Adipose tissue (tissue), 3 donors: ENCODE data around the gene RXRA. TPM values are rescaled to one million over a fixed set of nuclear protein-coding genes. Genes with fewer than 3 reads are reported as not detected.

Source experiments
- H3K27ac ChIP-seq: one replicate; pipeline ENCODE4 v1.5.1; 2013; ENCODE audit warnings: low read depth, low read length
- WGBS, 3 donors: extraction: QIAGEN DNeasy Blood & Tissue Kit; methylation state at CpG; one replicate each; pipeline ENCODE4 v1.1.7; 2013; 5-methylcytosine and 5-hydroxymethylcytosine counted together
- polyA plus RNA-seq, 3 donors: library from polyadenylated mRNA; stranded (reverse); fragments of 200-250 nt; gene quantifications; one replicate each; pipeline ENCODE4 v1.2.3, GENCODE V29; 2013
- donor health status: healthy with polysubstance abuse.
- donor health status: Bipolar disorder and iron deficiency.
- donor health status: healthy.

Gene RXRA
- polyA plus RNA-seq, 3 donors, result 30.9 to 114 (median 69.4) TPM

- WGBS, 3 donors, result 91 to 95% (median 92%) methylated on average over 7 of the region's 7 CpGs
- no peak overlapping the region for H3K27ac ChIP-seq
These were observed 55.0 kb downstream of the RXRA start for GRCh38 chr9:134381272-134381661.

DNA sequence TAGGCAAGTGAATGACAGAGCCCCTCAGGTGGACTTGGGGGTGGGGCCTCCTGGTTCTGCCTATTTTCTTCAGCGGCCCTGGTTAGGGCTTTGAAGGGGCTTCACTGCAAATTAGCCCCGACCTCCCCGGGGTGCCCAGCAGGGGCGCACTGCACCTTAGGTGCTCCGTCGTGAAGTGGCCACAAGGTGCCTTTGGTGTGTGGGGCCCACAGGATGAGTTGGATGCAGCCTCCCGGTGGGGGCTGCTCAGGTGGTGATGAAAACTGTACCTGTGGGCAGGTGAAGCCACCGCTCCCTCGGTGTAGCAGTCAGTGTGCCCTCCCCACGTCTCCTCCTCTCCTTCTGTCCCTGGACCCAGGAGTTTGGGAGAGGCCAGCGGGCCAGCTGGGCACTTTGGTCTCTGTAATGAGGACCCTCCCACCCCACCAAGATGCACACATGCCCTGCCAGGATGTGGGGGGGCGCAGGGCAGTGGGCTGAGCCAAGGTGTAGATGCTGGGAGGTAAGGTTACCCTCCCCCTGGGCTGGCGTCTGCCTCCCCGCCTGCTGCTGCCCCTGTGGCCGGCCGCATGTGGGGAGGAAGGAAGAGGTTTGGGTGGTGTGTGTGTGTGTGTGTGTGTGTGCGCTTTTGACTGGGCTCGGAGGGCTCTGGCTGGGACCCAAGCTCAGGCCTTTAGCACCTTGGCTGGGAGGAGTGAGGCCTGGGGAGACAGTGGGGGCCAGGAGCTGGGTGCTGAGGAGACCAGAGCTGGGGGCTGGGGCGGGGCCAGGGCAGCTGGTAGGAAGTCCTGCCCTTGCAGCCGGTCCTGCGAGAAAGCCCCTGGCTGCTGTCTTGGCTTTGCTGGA, 55.6 kb downstream of the RXRA start:
- H3K27ac ChIP-seq, result no peak overlapping the region
- 41 to 64% (median 44%) methylated on average over 19 to 21 of the region's 21 CpGs for WGBS, 3 donors

DNA sequence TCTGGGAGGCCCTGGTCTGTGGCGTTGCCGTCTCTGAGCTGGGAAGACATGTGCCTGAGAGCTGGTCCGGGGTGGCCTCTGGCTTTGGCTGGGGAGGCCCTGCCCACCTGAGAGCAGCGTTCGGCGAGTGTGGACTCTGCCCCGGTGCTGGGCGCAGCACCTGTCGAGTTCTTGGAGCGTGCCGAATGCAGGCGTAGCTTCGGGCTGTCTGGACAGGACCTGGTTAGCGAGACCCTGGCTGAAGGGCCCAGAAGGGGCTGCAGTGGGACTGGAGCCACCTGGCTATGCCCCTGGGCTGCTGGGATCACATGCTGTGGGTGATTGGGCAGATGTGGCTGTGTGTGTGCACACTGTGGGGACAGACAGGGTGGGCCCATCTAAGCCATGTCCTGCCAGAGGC, 56.5 kb downstream of the RXRA start:
- WGBS, 3 donors, result 31 to 88% (median 79%) methylated on average over 14 of the region's 14 CpGs
- H3K27ac ChIP-seq, result no peak overlapping the region

DNA sequence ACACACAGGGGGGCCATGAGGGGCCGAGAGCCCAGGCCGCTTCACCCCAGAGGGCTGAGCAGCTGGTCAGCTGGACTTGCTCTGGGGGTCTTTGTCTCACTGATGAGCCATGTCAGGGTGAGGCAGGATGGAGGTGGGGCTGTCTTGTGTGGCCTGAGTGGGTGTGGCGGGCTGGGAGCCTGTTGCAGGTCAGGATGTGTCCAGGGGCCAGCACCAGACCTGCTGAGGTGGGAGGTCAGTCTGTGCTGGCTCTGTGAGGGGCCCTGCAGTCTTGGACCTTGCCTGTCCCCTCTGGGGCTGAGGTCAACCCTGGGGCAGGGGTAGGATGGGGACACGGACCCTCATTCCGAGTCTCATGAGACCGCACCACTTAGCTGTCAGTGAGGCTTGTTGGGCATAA, 56.9 kb downstream of the RXRA start:
- 85 to 97% (median 94%) methylated on average over 6 of the region's 6 CpGs for WGBS, 3 donors
- H3K27ac ChIP-seq, result no peak overlapping the region

- 58 to 74% (median 62%) methylated on average over 19 of the region's 19 CpGs for WGBS, 3 donors
- H3K27ac ChIP-seq, result no peak overlapping the region
These were observed 58.7 kb downstream of the RXRA start for GRCh38 chr9:134384811-134385479.

DNA sequence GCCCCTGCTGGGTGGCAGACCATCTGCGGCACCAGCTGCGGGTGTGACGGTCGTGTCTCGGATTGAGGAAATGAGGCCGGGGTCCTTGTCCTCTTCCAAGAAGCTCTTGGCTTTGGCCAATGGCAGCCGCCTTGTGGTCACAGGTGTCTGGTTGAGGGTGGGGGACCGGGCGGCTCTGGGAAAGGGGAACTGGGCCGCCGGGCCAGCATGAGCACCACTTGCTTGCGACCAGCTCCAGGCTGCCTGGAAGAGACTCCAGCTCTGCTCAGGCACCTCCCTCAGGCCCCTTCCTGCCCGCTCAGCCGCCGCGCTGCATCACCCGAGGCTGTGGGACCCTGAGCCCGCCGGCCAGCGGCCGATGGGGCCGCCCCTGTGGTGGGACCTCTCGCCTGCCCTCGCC, 59.7 kb downstream of the RXRA start:
- H3K27ac ChIP-seq, result no peak overlapping the region
- 66 to 96% (median 87%) methylated on average over 21 to 24 of the region's 24 CpGs for WGBS, 3 donors

GRCh38 chr9:134386951-134387831, 60.9 kb downstream of the RXRA start:
- H3K27ac ChIP-seq, result no peak overlapping the region
- WGBS, 3 donors, result 40 to 68% (median 55%) methylated on average over 35 to 38 of the region's 38 CpGs

GRCh38 chr9:134388289-134388808, 62.1 kb downstream of the RXRA start:
- H3K27ac ChIP-seq, result no peak overlapping the region
- WGBS, 3 donors, result 81 to 90% (median 85%) methylated on average over 15 of the region's 15 CpGs

DNA sequence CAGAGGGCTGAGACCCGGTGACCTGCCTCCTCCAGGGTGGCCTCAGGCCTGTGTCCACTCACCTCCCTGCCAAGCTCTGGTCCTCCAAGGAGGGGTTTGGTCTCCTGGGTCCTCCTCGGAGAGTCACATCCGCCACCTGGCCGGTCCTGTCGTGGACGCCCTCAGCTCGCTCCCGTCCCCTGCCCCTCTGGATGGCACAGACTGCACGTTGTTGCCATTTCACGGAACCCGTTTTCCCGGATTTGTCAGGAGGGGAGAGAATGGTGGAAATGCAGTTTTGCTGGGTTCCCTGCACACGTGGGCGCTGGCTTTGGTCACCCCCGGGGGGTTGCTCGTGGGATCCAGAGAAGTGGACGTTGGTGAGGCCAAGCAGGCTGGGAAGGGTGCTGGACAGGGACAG, 62.7 kb downstream of the RXRA start:
- WGBS, 3 donors, result 76 to 84% (median 81%) methylated on average over 17 of the region's 17 CpGs

DNA sequence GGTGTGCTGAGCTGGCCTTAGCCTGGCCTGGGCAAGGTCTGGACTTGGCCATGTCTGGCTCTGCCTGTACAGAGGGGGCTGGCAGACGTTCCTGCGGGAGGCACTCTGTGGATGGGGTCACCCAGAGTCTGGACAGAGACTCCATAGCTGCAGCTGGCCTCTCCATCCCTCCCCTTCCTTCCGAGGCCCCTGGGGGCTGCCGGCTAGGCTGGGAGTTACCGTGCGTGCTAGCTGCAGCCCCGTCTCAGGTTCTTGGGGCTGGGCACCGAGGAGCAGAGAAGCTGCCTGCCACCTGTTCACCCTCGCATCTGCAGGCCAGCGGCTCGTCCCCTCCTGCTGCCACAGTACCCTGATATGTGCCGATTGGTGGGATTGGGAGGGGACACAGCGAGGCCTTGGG, 63.4 kb downstream of the RXRA start:
- WGBS, 3 donors, result 65 to 94% (median 75%) methylated on average over 8 to 13 of the region's 13 CpGs
- H3K27ac ChIP-seq, result no peak overlapping the region

More for the DNA sequence above, 62.7 kb downstream of the RXRA start:
- H3K27ac ChIP-seq, result no peak overlapping the region

- WGBS, 3 donors, result 73 to 86% (median 80%) methylated on average over 17 of the region's 17 CpGs
- H3K27ac ChIP-seq, result no peak overlapping the region
These were observed 64.3 kb downstream of the RXRA start for GRCh38 chr9:134390537-134390936.

GRCh38 chr9:134390947-134391318, 64.7 kb downstream of the RXRA start:
- 81 to 91% (median 88%) methylated on average over 11 of the region's 11 CpGs for WGBS, 3 donors
- no peak overlapping the region for H3K27ac ChIP-seq

GRCh38 chr9:134391319-134392231, 65.3 kb downstream of the RXRA start:
- H3K27ac ChIP-seq, result no peak overlapping the region
- WGBS, 3 donors, result 52 to 78% (median 59%) methylated on average over 34 to 35 of the region's 35 CpGs

GRCh38 chr9:134392900-134393299, 66.6 kb downstream of the RXRA start:
- H3K27ac ChIP-seq, result no peak overlapping the region

DNA sequence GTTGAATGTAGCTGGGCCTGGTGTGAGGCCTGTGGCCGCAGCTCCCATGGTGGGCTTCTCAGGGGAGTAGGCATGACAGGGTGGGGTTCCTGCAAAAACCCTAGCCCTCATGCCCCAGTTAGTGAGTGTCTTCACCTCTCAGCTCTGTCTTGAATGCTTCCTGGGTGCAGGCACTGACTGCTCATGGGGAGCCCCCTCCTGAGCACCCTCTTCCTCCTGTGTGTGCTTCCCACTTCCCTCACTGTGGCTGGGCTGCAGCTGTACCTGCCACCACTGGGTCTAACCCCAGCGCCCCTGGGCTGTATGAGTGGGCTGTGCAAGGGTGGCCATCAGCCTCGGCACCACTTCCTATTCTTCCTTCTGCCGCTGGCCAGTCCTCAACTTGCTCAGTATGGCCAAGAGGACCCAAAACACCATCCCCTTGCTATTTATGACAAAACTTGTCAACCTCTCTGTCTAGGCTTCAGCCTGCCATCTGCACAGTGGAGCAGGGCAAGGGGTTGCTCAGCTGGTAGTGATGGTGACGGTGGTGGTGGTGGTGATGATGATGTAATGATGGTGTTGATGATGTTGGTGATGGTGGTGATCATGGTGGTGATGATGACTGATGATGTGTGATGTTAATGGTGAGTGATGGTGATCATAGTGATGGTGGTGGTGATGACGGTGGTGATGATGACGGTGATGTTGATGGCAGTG, 67.5 kb downstream of the RXRA start:
- H3K27ac ChIP-seq, result no peak overlapping the region
- WGBS, 3 donors, result 82 to 93% (median 84%) methylated on average over 7 of the region's 7 CpGs

More at GRCh38 chr9:134392900-134393299, 66.6 kb downstream of the RXRA start:
- WGBS, 3 donors, result 70 to 85% (median 74%) methylated on average over 12 of the region's 12 CpGs

GRCh38 chr9:134395002-134395517, 68.8 kb downstream of the RXRA start:
- no peak overlapping the region for H3K27ac ChIP-seq

DNA sequence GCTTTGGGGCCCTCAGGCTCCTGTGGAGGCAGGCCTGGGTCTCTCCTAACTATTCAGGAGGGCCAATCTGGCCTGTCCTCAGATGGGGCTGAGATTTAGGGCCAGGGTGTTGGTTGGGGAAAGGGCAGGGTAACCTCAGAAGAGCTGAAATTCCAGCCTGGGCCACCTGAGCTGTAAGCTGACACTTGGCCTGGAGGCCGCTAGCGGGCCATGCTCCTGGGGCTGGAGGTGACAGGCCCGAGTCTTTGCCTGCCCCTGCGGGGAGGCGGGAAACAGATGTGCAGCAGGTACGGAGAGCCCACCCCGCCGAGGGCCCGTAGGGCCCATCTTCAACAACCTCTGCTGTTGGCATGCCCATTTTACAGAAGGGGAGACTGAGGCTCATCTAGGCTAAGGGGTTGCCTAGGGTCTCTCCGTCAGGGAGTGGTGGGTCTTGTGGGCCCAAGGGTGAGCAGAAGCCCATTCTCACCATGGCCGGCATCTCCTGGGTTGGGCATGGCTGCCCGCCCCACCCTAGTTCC, 69.5 kb downstream of the RXRA start:
- H3K27ac ChIP-seq, result no peak overlapping the region
- WGBS, 3 donors, result 61 to 84% (median 72%) methylated on average over 12 of the region's 12 CpGs

More at GRCh38 chr9:134395002-134395517, 68.8 kb downstream of the RXRA start:
- WGBS, 3 donors, result 57 to 77% (median 61%) methylated on average over 15 to 16 of the region's 16 CpGs
